Brain microvascular endothelial cell (primary cell): ENCODE measurements around the gene LPAR2.

Experiments used
- DNase-seq: peaks from one replicate; pipeline ENCODE4 v3.0.0-alpha.2; 2020
- H3K27ac ChIP-seq: fragments of 250-450 bp; sonication (Bioruptor Pico); 2 replicates; pipeline ENCODE4 v1.5.1; 2020; ENCODE audit warnings: mild to moderate bottlenecking, moderate library complexity
- H3K27me3 ChIP-seq: fragments of 250-450 bp; sonication (Bioruptor Pico); replicated peaks from 2 replicates; pipeline ENCODE4 v1.5.1; 2020; ENCODE audit warnings: mild to moderate bottlenecking
- H3K36me3 ChIP-seq: fragments of 250-450 bp; sonication (Bioruptor Pico); replicated peaks from 2 replicates; pipeline ENCODE4 v1.5.1; 2020; ENCODE audit warnings: mild to moderate bottlenecking
- H3K4me3 ChIP-seq: 2 replicates; pipeline ENCODE4 v1.5.1; 2011; ENCODE audit warnings: low read depth, mild to moderate bottlenecking, control low read depth, low read length, moderate library complexity
- CTCF ChIP-seq: IDR thresholded peaks from 2 replicates; pipeline ENCODE4 v1.5.1; 2011; ENCODE audit warnings: low read depth, mild to moderate bottlenecking, moderate library complexity, low read length, control low read depth, inconsistent platforms; ENCODE audit errors: missing control alignments
- in situ Hi-C: cut with HindIII; loops from 2 replicates; pipeline ENCODE4 v1.10.0; 2017; ENCODE audit warnings: low sequenced_read_pairs, low pct_ligation_motif_present

LPAR2 gene

GRCh38 chr19:19627621-19628500 lies at the start of gene LPAR2:
TSS of gene LPAR2 (minus strand) at chr19:19628220. CDS start at chr19:19627275, 945 bp downstream.
- no peak for DNase-seq
- TF ChIP-seq CTCF: no peak

GRCh38 chr19:19677579-19677978 lies 49.6 kb upstream of the LPAR2 start:
- no peak for TF ChIP-seq CTCF
- H3K36me3 ChIP-seq: peaks cover 27% of the 10 kb centered on the region
- H3K4me3 ChIP-seq: no peak overlapping the region
- no peak overlapping the region for H3K27ac ChIP-seq
- in situ Hi-C loops: no loop called here
- no peaks in the 10 kb centered on the region for H3K27me3 ChIP-seq
- no peak for DNase-seq

More at GRCh38 chr19:19627621-19628500, at the start of gene LPAR2:
- in situ Hi-C loops: no loop called here
- H3K27ac ChIP-seq: no peak within 1 kb of the TSS
- peak within 1 kb of the TSS; percentile 45 for H3K4me3 ChIP-seq
- no peaks in the 10 kb centered on the region for H3K36me3 ChIP-seq
- H3K27me3 ChIP-seq: no peaks in the 10 kb centered on the region

- TF ChIP-seq CTCF: no peak
- H3K4me3 ChIP-seq: no peak overlapping the region
- in situ Hi-C loops: no loop called here
- H3K36me3 ChIP-seq: peaks cover 13% of the 10 kb centered on the region
- no peak for DNase-seq
- no peaks in the 10 kb centered on the region for H3K27me3 ChIP-seq
- H3K27ac ChIP-seq: no peak overlapping the region
These were observed 46.3 kb upstream of the LPAR2 start for GRCh38 chr19:19674315-19674714.

- no peak for TF ChIP-seq CTCF
- no peak for DNase-seq
- in situ Hi-C loops: no loop called here
- H3K27me3 ChIP-seq: no peaks in the 10 kb centered on the region
- no peak overlapping the region for H3K27ac ChIP-seq
- no peak overlapping the region for H3K4me3 ChIP-seq
- H3K36me3 ChIP-seq: peaks cover 3% of the 10 kb centered on the region
These were observed 44.8 kb upstream of the LPAR2 start for GRCh38 chr19:19672816-19673215.

- no peak for TF ChIP-seq CTCF
- Histone ChIP-seq H3K4me3 (no peak overlapping the region), H3K27ac (no peak overlapping the region), H3K36me3 (no peaks in the 10 kb centered on the region), H3K27me3 (no peaks in the 10 kb centered on the region)
- DNase-seq: no peak
- in situ Hi-C loops: no loop called here
These were observed 42.1 kb upstream of the LPAR2 start for GRCh38 chr19:19670070-19670551.
